GM21723 (cell line): ENCODE results near the gene TMEM88.

Source experiments
- ATAC-seq: cut with Tn5 transposase; IDR thresholded peaks from one replicate; pipeline ENCODE4 v1.9.1; 2021; ENCODE audit warnings: mild to moderate bottlenecking, moderate library complexity; ENCODE audit not compliant: unreplicated experiment

TMEM88 gene

GRCh38 chr17:7884581-7885366 lies 29.9 kb downstream of the TMEM88 start:
- no peak for ATAC-seq

GRCh38 chr17:7885367-7886226 lies 30.7 kb downstream of the TMEM88 start:
- no peak for ATAC-seq

- ATAC-seq, result no peak
Observed at GRCh38 chr17:7886227-7887037, 31.6 kb downstream of the TMEM88 start.

GRCh38 chr17:7887038-7887481 lies 32.2 kb downstream of the TMEM88 start:
- no peak for ATAC-seq

GRCh38 chr17:7887482-7888183 lies 32.8 kb downstream of the TMEM88 start:
- peak; percentile 53 for ATAC-seq

- ATAC-seq, result no peak
Observed at GRCh38 chr17:7888184-7888920, 33.5 kb downstream of the TMEM88 start, which contains the start of gene CHD3. CHD3 (plus strand) TSS chr17:7888789; CDS start chr17:7889001, 212 bp downstream.

GRCh38 chr17:7889166-7889955 lies 34.5 kb downstream of the TMEM88 start:
- ATAC-seq, result no peak

GRCh38 chr17:7893187-7893880 lies 38.5 kb downstream of the TMEM88 start:
- no peak for ATAC-seq

- no peak for ATAC-seq
Observed at GRCh38 chr17:7894226-7894625, 39.4 kb downstream of the TMEM88 start.

GRCh38 chr17:7894866-7895265 lies 40.0 kb downstream of the TMEM88 start:
- ATAC-seq, result no peak

- ATAC-seq, result no peak
Observed at GRCh38 chr17:7897090-7897489, 42.2 kb downstream of the TMEM88 start.

GRCh38 chr17:7897773-7898172 lies 42.9 kb downstream of the TMEM88 start:
- no peak for ATAC-seq

- no peak for ATAC-seq
Observed at GRCh38 chr17:7903154-7904103, 48.6 kb downstream of the TMEM88 start.
